Astrocyte of the spinal cord (primary cell): Measurements from ENCODE around the gene MEF2B.

ENCODE experiments used
- DNase-seq: peaks from one replicate; pipeline ENCODE4 v3.0.0; 2011; ENCODE audit warnings: low read depth, low spot score
- H3K4me3 ChIP-seq: 2 replicates; pipeline ENCODE4 v1.5.1; 2011; ENCODE audit warnings: low read depth, mild to moderate bottlenecking, low read length, moderate library complexity
- CTCF ChIP-seq: IDR thresholded peaks from 2 replicates; pipeline ENCODE4 v1.5.1; 2012; ENCODE audit warnings: low read depth, mild to moderate bottlenecking, low read length, inconsistent platforms
- in situ Hi-C: cut with HindIII; loops from 2 replicates; pipeline ENCODE4 v1.10.0; 2017; ENCODE audit warnings: low sequenced_read_pairs

Gene MEF2B

GRCh38 chr19:19205416-19206410, 35.6 kb upstream of the MEF2B start:
- DNase-seq: no peak
- in situ Hi-C loops: no loop called here
- no peak overlapping the region for H3K4me3 ChIP-seq
- no peak for TF ChIP-seq CTCF

- no peak overlapping the region for H3K4me3 ChIP-seq
- in situ Hi-C loops: no loop called here
- TF ChIP-seq CTCF: no peak
- no peak for DNase-seq
Measured at GRCh38 chr19:19204181-19204580, 34.1 kb upstream of the MEF2B start.

GRCh38 chr19:19203012-19203856, 33.2 kb upstream of the MEF2B start, which contains the start of gene NR2C2AP:
Gene NR2C2AP, minus strand, starts transcription at chr19:19203414. Its CDS starts 354 bp downstream, at chr19:19203060.
- peak; percentile 87 for DNase-seq
- in situ Hi-C loops: no loop called here
- no peak for TF ChIP-seq CTCF
- H3K4me3 ChIP-seq: peak within 1 kb of the TSS; percentile 76

- H3K4me3 ChIP-seq: peak overlapping the region; percentile 76
- TF ChIP-seq CTCF: no peak
- in situ Hi-C loops: no loop called here
- DNase-seq: no peak
Measured at GRCh38 chr19:19202707-19203011, 32.6 kb upstream of the MEF2B start.

GRCh38 chr19:19201697-19202630, 31.9 kb upstream of the MEF2B start:
- DNase-seq: no peak
- no peak for TF ChIP-seq CTCF
- H3K4me3 ChIP-seq: peak overlapping the region; percentile 76
- in situ Hi-C loops: no loop called here

GRCh38 chr19:19193926-19194325, 23.9 kb upstream of the MEF2B start:
- in situ Hi-C loops: no loop called here
- no peak for TF ChIP-seq CTCF
- no peak for DNase-seq
- H3K4me3 ChIP-seq: no peak overlapping the region
